Omental fat pad (tissue), 4 donors: ENCODE results near the gene PPM1G. TPM values are rescaled to one million over a fixed set of nuclear protein-coding genes. Genes with fewer than 3 reads are reported as not detected.

Experiments
- ATAC-seq: fragments of 150-250 bp; one replicate; pipeline ENCODE4 v1.9.1; 2016; ENCODE audit warnings: mild to moderate bottlenecking, moderate library complexity; ENCODE audit not compliant: low FRiP score
- DNase-seq: peaks from one replicate; pipeline ENCODE4 v3.0.0-alpha.2; 2019; ENCODE audit warnings: low spot score
- CTCF ChIP-seq, 3 donors: fragments of 450-650 bp; IDR thresholded peaks; one replicate each; pipeline ENCODE4 v1.5.1; 2016 to 2017; ENCODE audit warnings: antibody characterized with exemption in 3 of 3, mild to moderate bottlenecking in 3 of 3, moderate library complexity in 2 of 3
- total RNA-seq, 4 donors: library from RNA; depleted of rRNA; stranded (reverse); fragments of >200 nt; gene quantifications; one replicate each; pipeline ENCODE4 v1.1.0, GENCODE V29; 2016

Gene PPM1G
- total RNA-seq, 4 donors from 2014 or later: 44.6 to 71.9 (median 60.4) TPM

- no peak for ATAC-seq
- TF ChIP-seq CTCF (IDR thresholded peaks at IDR 0.05): no peak
- DNase-seq: no peak
Observed at GRCh38 chr2:27378096-27378808, 31.1 kb downstream of the PPM1G start.

- DNase-seq: no peak
- TF ChIP-seq CTCF (IDR thresholded peaks at IDR 0.05): no peak
- no peak for ATAC-seq
Observed at GRCh38 chr2:27377618-27378095, 31.7 kb downstream of the PPM1G start.

- no peak for DNase-seq
- no peak for ATAC-seq
- no peak for TF ChIP-seq CTCF (IDR thresholded peaks at IDR 0.05)
Observed at GRCh38 chr2:27376866-27377617, 32.3 kb downstream of the PPM1G start.

GRCh38 chr2:27376151-27376865, 33.1 kb downstream of the PPM1G start:
- no peak for DNase-seq
- no peak for TF ChIP-seq CTCF (IDR thresholded peaks at IDR 0.05)
- ATAC-seq: no peak

- no peak for ATAC-seq
- no peak for TF ChIP-seq CTCF (IDR thresholded peaks at IDR 0.05)
- DNase-seq: no peak
Observed at GRCh38 chr2:27375513-27376099, 33.8 kb downstream of the PPM1G start.

GRCh38 chr2:27373567-27373966, 35.8 kb downstream of the PPM1G start:
- TF ChIP-seq CTCF (IDR thresholded peaks at IDR 0.05): no peak
- ATAC-seq: no peak

More at GRCh38 chr2:27373567-27373966, 35.8 kb downstream of the PPM1G start:
- DNase-seq: no peak
